Esophagus muscularis mucosa (tissue), 4 donors: ENCODE results near the gene ADRA2C.

Experiments used
- CTCF ChIP-seq, 3 experiments: fragments of 200-600 bp in 2 of 3; fragments of 450-650 bp in 1 of 3; sonication (generic) in 2 of 3; IDR thresholded peaks; one replicate each; pipeline ENCODE4 v1.5.1; 2017 to 2019; ENCODE audit warnings: antibody characterized with exemption in 3 of 3, mild to moderate bottlenecking in 2 of 3, moderate library complexity in 1 of 3
- EP300 ChIP-seq: sonication (generic); formaldehyde crosslinking; IDR thresholded peaks from one replicate; pipeline ENCODE4 v1.6.1; 2017; ENCODE audit warnings: antibody characterized with exemption
- POLR2A ChIP-seq: fragments of 450-650 bp; IDR thresholded peaks from one replicate; pipeline ENCODE4 v1.6.1; 2017; ENCODE audit warnings: antibody characterized with exemption, moderate library complexity, mild to moderate bottlenecking, low read depth
- POLR2AphosphoS5 ChIP-seq, 2 donors: sonication (generic); formaldehyde crosslinking; IDR thresholded peaks; one replicate each; pipeline ENCODE4 v1.6.1; 2017; ENCODE audit warnings: antibody characterized with exemption in 2 of 2

- no peak for TF ChIP-seq CTCF (IDR thresholded peaks at IDR 0.05)
- no peak for TF ChIP-seq EP300
- TF ChIP-seq POLR2A: no peak
- TF ChIP-seq POLR2AphosphoS5 (IDR thresholded peaks at IDR 0.05): no peak
Measured at GRCh38 chr4:3721627-3722026, 44.6 kb upstream of the ADRA2C start.
